HG03571 (cell line): Measurements from ENCODE around the gene KRTAP20-2.

Experiments used
- ATAC-seq: cut with Tn5 transposase; IDR thresholded peaks from one replicate; pipeline ENCODE4 v1.9.1; 2021; ENCODE audit not compliant: unreplicated experiment

The KRTAP20-2 gene

DNA sequence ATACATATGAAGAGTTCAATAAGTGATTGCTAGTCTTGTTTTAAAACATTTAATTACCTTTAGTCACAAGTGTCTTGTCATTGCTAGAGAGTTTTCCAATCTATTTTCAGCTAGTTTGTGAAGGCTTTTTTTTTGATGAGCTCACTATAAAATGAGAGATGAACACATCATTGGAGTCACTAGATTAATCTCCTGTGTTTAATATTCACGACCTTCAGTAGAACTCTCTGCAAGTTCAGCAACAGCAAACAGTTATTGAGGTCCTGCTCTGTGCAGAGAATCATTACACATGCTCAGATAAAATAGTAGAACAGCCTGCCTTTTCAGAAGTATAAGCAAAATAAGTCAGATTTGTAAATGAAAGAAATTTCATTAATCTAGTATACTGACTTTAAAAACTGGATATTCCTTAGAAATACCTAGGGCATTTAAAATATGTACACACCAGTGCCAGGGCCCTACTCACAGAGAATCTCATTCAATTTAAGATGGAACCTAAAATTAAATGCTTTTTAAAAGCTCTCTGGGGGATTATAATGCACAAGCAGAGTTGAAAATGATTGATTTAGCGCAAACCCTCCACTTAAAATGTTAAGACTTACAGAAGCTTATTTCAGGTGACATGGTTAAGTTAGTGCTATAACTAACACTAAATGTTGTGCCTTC lies 38.1 kb downstream of the KRTAP20-2 start:
- no peak for ATAC-seq

DNA sequence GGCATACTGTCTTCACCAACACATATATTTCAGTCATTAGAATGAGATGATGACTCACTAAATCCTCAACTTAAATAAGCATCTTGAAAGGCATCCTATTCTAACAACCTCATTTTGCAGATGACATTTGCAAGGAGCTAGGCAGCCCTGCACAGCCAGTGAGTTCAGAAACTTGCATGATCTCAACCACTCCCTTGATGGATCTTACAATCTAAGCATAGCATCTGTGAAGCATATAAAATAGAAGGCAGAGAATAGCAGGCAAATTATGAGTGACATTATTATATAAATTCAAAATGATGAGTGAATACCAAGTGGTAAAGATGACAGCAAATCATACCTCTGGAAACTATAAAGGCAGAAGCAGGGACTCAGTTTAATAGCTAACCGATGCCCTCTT lies 39.3 kb downstream of the KRTAP20-2 start:
- no peak for ATAC-seq

- no peak for ATAC-seq
These were observed 41.7 kb downstream of the KRTAP20-2 start for GRCh38 chr21:30676737-30677136.

DNA sequence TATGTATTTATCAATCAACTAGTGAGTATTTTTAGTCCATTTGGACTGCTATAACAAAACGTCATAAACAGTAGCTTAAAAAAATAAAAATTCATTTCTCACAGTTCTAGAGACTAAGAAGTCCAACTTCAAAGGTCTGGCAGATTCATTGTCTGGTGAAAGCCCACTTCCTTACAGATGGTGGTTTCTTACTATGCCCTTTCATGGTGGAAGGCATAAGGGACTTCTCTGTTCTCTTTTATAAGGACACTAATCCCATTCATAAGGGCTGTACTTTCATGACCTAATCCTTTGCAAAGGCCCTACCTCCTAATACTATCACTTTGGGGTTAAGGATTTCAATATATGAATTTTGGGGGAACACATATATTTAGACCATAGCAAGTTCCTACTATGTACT lies 45.6 kb downstream of the KRTAP20-2 start:
- no peak for ATAC-seq

GRCh38 chr21:30684506-30684905 lies 49.5 kb downstream of the KRTAP20-2 start:
- no peak for ATAC-seq
